Vagina (tissue), 2 donors: ENCODE data around the gene ZNF80. TPM values are rescaled to one million over a fixed set of nuclear protein-coding genes. Genes with fewer than 3 reads are reported as not detected.

ENCODE experiments used
- DNase-seq, 2 donors: peaks; one replicate each; pipeline ENCODE4 v3.0.0-alpha.2; 2017; ENCODE audit errors: extremely low spot score in 2 of 2
- H3K27ac ChIP-seq: fragments of 200-600 bp; sonication (generic); one replicate; pipeline ENCODE4 v1.5.1; 2019
- H3K27me3 ChIP-seq: fragments of 200-600 bp; sonication (generic); one replicate; pipeline ENCODE4 v1.5.1; 2019
- H3K36me3 ChIP-seq, 2 donors: fragments of 200-600 bp; sonication (generic); one replicate each; pipeline ENCODE4 v1.5.1; 2017 to 2019
- H3K4me1 ChIP-seq: fragments of 200-600 bp; sonication (generic); one replicate; pipeline ENCODE4 v1.5.1; 2019
- H3K4me3 ChIP-seq, 2 donors: fragments of 200-600 bp; sonication (generic); 1 replicate in 1 of 2; 2 replicates in 1 of 2; pipeline ENCODE4 v1.5.1; 2016 to 2019
- H3K9me3 ChIP-seq: fragments of 200-600 bp; sonication (generic); one replicate; pipeline ENCODE4 v1.5.1; 2019
- CTCF ChIP-seq, 3 experiments: fragments of 450-650 bp in 2 of 3; fragments of 200-600 bp in 1 of 3; sonication (generic) in 1 of 3; IDR thresholded peaks; one replicate each; pipeline ENCODE4 v1.5.1; 2017 to 2019; ENCODE audit warnings: antibody characterized with exemption in 3 of 3, mild to moderate bottlenecking in 2 of 3, moderate library complexity in 2 of 3
- POLR2A ChIP-seq, 2 donors: fragments of 450-650 bp; IDR thresholded peaks; one replicate each; pipeline ENCODE4 v1.6.1; 2017; ENCODE audit warnings: antibody characterized with exemption in 2 of 2, mild to moderate bottlenecking in 2 of 2, moderate library complexity in 2 of 2
- POLR2AphosphoS5 ChIP-seq, 2 donors: sonication (generic); formaldehyde crosslinking; IDR thresholded peaks; one replicate each; pipeline ENCODE4 v1.9.0; 2017; ENCODE audit warnings: antibody characterized with exemption in 2 of 2, mild to moderate bottlenecking in 2 of 2, low read depth in 1 of 2; ENCODE audit not compliant: insufficient read depth in 1 of 2
- intact Hi-C: fragments of 100-400 bp; cut with DNase I; formaldehyde crosslinking; loops from one replicate; pipeline ENCODE4 v1.15.1; 2023
- total RNA-seq: library from RNA; depleted of rRNA; stranded (reverse); fragments of >200 nt; gene quantifications from one replicate; pipeline ENCODE4 v1.2.3, GENCODE V29; 2016

The ZNF80 gene
- total RNA-seq, 1 donor from 2014 or later = 0.74 TPM

GRCh38 chr3:114194750-114195149 lies 42.6 kb downstream of the ZNF80 start:
- Histone ChIP-seq H3K27me3 (no peaks in the 10 kb centered on the region), H3K9me3 (no peaks in the 10 kb centered on the region), H3K4me1 (no peaks in the 10 kb centered on the region), H3K4me3 (no peak overlapping the region), H3K36me3 (no peaks in the 10 kb centered on the region), H3K27ac (no peak overlapping the region)
- no peak for DNase-seq
- intact Hi-C loops = no loop called here
- no peak for TF ChIP-seq POLR2AphosphoS5 (IDR thresholded peaks at IDR 0.05; ENCODE audit: insufficient read depth in 1 of 2, low read depth in 1 of 2)
- no peak for TF ChIP-seq CTCF (IDR thresholded peaks at IDR 0.05)

GRCh38 chr3:114192136-114192535 lies 45.2 kb downstream of the ZNF80 start:
- Histone ChIP-seq H3K27ac (no peak overlapping the region), H3K4me3 (no peak overlapping the region), H3K4me1 (no peaks in the 10 kb centered on the region), H3K36me3 (no peaks in the 10 kb centered on the region), H3K9me3 (no peaks in the 10 kb centered on the region), H3K27me3 (no peaks in the 10 kb centered on the region)
- intact Hi-C loops = no loop called here
- no peak for TF ChIP-seq POLR2A (IDR thresholded peaks at IDR 0.05)
- TF ChIP-seq POLR2AphosphoS5 (IDR thresholded peaks at IDR 0.05; ENCODE audit: insufficient read depth in 1 of 2, low read depth in 1 of 2) = no peak
- no peak for TF ChIP-seq CTCF (IDR thresholded peaks at IDR 0.05)
- no peak for DNase-seq

GRCh38 chr3:114186501-114186900 lies 50.9 kb downstream of the ZNF80 start:
- H3K4me1 ChIP-seq = no peaks in the 10 kb centered on the region
- H3K36me3 ChIP-seq = no peaks in the 10 kb centered on the region
- no peak overlapping the region for H3K4me3 ChIP-seq
- TF ChIP-seq CTCF (IDR thresholded peaks at IDR 0.05) = no peak
- TF ChIP-seq POLR2AphosphoS5 (IDR thresholded peaks at IDR 0.05; ENCODE audit: insufficient read depth in 1 of 2, low read depth in 1 of 2) = no peak
- DNase-seq = no peak
- H3K27ac ChIP-seq = no peak overlapping the region
- H3K27me3 ChIP-seq = no peaks in the 10 kb centered on the region
- intact Hi-C loops = no loop called here
- no peaks in the 10 kb centered on the region for H3K9me3 ChIP-seq

Other genes starting within 250 kb of the ZNF80 start
- 8.6 TPM for gene CCDC191, start 181.1 kb downstream of the ZNF80 start, total RNA-seq
- gene QTRT2, start 180.8 kb downstream of the ZNF80 start, total RNA-seq = 7.6 TPM
- gene DRD3, start 58.5 kb downstream of the ZNF80 start, total RNA-seq = not detected
- 8.6 TPM for gene TIGIT, start 56.5 kb upstream of the ZNF80 start, total RNA-seq